GM19239 (cell line): Measurements from ENCODE around the gene UBE2J1.
"Not testable (repeated sequence)": the region's sequence is repeated elsewhere in the genome, so short reads cannot be mapped to it uniquely, and the experiment has no call there.

Source experiments
- DNase-seq: peaks from one replicate; pipeline ENCODE4 v3.0.0; 2011; ENCODE audit warnings: low spot score; ENCODE audit not compliant: insufficient read length
- FAIRE-seq: peaks from 2 replicates; lab custom pipeline; 2011; peaks lifted over from hg19 to GRCh38; lab: Jason Lieb, UNC

UBE2J1 gene, protein sequence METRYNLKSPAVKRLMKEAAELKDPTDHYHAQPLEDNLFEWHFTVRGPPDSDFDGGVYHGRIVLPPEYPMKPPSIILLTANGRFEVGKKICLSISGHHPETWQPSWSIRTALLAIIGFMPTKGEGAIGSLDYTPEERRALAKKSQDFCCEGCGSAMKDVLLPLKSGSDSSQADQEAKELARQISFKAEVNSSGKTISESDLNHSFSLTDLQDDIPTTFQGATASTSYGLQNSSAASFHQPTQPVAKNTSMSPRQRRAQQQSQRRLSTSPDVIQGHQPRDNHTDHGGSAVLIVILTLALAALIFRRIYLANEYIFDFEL

DNA sequence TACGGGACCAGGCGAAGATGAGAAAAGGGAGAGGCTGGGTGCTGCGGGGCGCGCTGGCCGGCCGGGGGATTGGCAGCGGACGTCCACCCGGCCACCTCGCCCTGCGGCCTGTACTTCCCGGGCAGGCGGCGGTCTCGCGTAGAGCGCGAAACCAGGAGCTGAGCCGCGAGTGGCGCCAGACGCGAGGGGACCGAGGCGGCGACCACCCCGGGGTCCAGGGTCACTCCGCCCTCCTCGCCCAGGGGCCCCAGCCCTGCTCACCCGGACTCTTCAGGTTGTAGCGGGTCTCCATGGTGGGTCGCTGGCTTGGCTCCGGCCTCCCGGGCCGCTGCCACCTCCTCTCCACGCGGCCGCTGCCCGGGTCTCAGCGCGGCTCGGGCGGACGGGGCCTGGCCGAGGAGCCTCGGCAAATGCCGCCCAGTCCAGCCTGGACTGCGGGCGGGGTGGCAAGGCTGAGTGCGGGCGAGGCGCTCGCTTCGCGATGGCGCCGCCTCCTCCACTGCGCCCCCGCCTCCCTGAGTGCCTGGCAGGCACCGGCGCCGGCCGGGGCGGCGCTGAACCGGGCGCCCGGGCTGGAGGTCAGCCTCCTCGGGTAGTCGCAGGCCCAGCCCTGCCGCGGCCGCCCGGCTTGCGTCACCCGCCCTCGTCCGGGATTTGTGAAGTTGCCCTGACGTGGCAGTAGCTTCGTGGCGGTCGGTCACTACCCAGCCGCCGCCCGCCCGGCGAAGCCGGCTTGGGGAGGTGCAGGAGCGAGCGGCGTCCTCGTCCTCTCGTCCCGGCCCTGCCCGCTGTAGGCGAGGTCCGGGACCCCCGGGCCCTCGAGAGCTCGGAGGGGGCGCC is at the start of gene UBE2J1:
Gene UBE2J1 (minus strand): TSS at position 445 of the 840 bp plus-strand sequence. CDS start 153 bp downstream, at position 292.
- peak; percentile 48 for FAIRE-seq

DNA sequence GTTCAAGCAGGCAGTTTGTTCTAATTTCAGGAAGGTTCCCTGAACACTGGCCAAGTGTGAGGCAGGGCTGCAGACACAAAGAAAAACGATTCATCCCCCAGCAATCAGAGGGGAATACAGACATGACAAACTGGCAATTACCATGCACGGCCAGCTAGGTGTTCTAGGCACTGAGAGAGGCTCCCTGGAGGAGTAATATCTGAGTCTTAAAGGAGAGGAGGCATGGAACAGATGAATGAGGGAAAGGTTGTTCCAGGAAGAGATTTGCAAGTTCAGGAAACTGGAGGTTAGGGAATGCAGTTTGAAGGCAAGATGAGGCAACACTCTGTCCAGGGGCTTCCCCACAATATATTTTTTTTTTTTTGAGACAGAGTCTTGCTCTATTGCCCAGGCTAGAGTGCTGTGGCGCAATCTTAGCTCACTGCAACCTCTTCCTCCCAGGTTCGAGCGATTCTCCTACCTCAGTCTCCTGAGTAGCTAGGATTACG is 48.4 kb upstream of the UBE2J1 start:
- DNase-seq: no peak
- no peak for FAIRE-seq

More for the DNA sequence above, at the start of gene UBE2J1:
- DNase-seq: no peak

DNA sequence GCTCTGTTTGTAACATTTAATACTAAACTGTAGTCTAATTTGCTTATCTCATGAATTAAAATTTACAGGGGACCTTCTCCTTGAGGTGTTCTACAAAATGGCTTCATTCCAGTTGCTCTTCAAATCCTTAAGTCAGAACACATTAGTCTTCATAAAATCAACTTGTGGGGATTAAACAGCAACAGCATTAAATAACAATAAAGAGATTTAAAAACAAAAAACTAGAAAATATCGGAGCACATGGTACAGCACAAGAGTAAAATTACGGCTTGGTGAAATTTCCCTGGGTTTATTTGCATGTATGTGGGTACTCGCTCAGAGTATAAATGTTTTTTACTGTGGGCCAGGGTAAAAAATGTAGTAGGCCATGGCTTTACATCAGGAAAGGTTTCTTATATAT is 47.5 kb upstream of the UBE2J1 start:
- no peak for DNase-seq
- FAIRE-seq: no peak

DNA sequence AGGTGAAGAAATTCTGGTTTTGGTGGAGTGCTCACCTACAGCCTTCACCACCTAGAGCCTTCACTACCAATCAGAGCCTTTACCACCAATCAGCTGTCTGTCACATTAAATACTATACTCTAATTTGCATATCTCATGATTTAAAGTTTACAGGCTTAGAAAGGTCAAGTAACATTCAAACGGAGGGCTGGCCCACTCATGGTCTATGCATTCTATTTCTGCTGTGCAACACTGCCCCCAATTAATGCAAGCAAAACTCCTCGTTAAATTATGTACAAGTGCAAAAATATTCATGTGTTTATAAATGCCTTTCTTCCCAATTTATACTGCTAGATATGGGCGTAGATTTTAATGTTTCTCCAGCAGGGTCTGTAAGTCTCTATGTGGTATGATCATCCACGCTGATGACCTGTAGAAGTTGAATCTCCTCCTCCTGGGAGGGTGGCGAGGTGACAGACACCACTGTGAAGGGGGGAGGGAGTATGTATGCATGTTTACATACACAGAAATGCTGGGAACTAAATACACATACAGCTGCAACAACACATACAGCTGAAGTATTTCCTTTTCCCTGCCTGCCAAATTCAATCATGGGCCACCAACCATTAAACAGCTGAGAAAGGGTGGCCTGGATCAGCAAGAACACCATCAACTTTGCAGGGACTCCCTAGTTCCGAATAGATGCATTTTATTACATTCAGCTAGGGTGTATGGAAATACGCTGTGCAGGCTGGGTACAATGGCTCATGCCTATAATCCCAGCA is 46.4 kb upstream of the UBE2J1 start:
- FAIRE-seq (no peak), DNase-seq (no peak)

DNA sequence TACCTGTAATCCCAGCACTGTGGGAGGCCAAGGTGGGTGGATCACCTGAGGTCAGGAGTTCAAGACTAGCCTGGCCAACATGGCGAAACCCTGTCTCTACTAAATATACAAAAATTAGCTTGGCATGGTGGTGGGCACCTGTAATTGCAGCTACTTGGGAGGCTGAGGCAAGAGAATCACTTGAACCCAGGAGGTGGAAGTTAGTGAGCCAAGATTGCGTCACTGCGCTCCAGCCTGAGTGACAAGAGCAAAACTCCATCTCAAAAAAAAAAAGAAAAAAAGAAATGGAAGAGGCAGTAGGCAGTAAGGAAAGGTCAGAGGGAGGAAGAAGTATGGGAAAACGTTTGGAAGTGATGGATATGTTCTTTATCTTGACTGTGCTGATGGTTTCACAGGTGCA is 45.4 kb upstream of the UBE2J1 start:
- not testable (repeated sequence) for FAIRE-seq, DNase-seq

DNA sequence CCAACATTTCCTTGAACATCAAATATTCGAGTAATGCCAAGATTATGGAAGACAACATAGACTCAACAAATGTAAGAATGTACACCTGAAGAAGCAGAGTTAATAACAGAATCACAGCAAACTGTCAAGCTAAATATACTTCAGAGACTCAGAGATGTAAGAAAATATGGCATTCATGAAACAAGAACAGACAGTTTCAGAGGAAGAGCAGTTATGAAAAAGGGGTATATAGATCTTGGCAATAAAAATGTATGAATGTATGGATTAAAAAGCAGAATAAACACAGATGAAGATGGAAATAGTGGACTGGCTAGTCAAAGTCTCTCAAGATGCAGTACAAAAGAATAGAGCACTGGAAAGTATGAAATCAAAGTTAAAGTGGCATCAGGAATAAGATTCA is 41.1 kb upstream of the UBE2J1 start:
- FAIRE-seq: no peak
- no peak for DNase-seq

DNA sequence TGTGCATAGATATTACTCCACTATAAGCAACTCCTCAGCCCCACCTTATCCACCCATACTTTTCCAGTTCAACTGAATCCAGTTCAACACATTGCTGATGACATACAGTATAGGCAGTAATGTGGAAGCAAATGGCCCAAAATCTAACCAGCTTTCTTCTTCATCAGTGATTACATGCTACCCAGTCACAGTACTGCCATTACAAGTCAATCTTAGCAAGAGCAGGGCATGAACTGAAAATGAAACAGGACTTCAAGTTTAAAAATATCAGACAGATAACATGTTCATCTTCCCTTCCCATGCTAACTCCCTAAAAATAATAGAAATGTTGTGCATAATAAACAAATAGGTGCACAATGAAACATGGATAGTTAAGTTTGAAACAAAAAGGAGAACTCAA is 40.3 kb upstream of the UBE2J1 start:
- DNase-seq: no peak
- peak; percentile 54 for FAIRE-seq

DNA sequence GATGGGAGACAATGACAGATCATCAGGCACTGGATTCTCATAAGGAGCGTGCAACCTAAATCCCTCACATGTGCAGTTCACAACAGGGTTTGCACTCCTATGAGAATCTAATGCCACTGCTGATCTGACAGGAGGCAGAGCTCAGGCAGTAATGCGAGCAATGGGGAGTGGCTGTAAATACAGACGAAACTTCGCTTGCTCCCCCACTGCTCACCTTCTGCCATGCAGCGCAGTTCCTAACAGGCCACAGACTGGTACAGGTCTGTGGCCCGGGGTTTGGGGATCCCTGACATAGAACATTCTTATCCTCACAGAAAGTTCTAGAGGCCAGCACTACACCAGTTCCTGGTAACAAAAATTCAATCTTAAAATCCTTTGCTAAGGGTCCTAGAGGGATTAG is 36.3 kb upstream of the UBE2J1 start:
- FAIRE-seq: no peak

DNA sequence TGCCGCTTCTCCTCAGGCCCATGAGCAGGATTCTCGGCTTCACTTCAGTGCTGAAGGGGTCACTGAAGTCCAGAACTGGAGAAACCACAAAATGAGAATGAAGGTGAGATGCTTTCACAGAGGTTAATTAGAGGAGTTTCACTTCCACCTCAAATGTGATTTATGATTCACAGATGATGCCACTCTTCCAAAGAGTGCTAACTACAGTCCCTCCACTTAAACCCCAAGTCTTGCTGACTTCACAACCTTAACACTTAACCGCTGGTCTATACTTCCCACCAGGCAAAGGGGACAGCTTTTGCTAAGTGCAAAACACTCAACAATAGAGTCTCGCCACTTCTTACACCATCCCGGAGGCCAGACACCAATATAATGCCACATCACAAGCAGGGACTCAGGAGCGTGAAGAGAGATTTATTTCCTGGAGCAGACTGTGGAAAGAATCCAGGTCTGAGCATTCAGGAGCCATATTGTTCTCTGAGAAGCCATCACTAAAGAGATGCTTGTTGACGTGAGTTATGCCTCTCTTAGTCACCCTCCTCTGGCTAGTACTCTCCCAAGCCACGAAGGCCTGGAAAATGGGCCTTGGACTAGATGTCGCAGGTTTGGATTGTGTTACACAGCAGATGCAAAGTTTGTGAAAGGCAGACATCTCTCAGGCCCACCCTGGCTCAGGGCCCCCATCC is 35.1 kb upstream of the UBE2J1 start:
- DNase-seq: peak; percentile 43
- FAIRE-seq: peak; percentile 95

More for the DNA sequence above, 36.3 kb upstream of the UBE2J1 start:
- no peak for DNase-seq

DNA sequence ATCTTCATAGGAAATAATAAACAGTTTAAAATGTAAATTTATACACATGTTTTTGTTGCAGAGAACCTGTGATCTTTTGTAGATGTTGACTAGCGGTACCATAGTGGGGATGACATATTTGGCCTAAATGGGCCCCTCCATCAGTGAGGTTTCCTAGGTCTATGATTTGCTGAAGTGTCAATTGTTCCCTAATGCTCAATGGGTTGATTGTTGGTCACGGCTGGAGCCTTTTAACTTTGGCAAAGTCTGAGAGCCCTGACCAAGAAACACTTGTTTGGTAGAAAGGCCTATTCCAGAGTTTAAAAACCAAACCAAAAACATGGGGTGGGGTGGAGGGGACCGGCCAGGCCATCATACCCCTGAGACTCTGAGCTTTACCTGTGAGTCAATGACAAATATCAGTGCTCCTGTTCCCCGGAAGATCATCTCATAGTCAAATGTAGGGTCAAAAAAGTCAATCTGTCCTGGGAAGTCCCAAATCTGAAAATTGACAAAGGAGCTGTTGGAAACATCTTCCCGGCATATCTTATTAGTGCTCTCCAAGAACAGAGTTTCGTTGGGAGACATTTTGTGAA is 34.5 kb upstream of the UBE2J1 start:
- no peak for FAIRE-seq
- no peak for DNase-seq

DNA sequence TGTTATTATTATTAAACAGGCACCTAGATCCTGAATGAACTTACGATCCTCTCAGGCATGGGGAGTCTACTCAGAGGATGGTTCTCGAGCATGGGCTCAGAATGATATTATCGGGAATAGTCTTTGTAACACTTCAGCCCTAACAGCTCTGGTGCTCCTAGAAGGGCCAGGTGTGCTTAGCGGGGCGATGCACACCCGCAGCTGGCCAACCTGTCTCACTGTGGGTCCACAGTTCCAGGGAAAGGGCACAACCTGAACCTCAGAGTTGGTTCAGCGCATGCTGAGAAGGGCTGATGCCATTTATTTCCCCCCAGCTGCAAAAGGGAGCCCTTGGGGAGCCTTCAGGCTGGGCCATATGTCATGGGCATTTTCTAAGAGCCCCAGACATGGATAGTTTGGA is 33.3 kb upstream of the UBE2J1 start:
- FAIRE-seq: no peak

DNA sequence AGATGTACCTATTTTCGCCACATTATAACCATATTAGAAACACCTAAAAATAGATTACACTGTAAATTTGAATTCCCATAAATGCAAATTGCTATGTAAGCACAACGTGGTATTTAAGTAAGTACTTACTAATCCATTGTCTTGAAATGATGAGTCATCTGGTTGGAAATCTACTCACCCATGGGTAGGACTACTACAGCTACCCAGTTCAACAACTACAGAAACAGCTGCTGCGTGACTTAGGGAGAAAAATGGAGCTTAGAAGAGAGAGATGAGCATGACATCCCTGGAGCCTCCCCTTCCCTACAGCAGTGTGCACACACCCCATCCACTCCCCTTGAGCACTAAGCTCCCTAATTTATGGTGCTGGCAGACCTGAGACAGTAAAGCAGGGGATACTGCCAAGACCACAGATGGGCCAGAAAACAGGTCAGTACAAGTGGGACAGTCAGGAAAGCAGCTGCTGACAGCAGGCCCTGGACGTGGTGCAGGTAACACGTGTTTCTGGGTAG is 32.7 kb upstream of the UBE2J1 start:
- DNase-seq (no peak), FAIRE-seq (peak; percentile 53)

More for the DNA sequence above, 33.3 kb upstream of the UBE2J1 start:
- DNase-seq: no peak

DNA sequence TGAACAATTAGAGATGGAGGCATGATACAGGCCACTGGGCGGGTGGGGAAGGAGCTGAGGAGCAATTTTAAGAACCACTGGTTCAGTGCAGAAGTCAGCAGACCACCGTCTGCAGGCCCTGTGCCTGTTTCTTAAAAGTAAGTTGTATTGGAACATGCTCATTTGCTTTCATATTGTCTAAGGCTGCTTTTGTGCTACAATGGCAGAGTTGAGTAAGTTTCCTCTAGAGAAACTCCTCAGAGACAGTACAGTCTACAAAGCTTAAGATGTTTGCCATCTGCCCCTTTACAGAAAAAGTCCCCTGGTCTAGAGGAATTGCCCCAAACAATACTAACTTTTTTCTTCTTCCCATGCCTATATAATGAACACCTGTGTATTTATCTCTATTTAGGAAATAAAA is 28.5 kb upstream of the UBE2J1 start:
- FAIRE-seq: no peak

DNA sequence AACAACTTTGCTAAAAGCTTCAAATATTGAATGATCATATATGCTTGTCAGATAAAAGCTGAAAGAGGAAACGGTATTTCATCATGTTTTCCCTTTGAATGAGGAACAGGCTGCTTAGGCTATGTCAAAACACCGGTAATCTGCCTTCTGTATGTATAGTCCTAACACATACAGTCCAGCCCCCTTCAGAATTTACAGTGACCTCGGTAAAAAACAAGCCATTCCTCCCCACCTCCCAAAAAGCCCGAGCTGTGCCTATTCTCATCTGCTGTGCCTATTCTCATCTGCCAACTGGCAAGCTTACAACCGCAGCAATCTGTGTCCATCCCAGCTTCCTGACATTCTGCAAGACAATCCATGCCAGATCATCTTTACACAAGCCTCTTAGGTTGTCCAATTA is 26.8 kb upstream of the UBE2J1 start:
- DNase-seq (no peak), FAIRE-seq (no peak)

More for the DNA sequence above, 28.5 kb upstream of the UBE2J1 start:
- no peak for DNase-seq

DNA sequence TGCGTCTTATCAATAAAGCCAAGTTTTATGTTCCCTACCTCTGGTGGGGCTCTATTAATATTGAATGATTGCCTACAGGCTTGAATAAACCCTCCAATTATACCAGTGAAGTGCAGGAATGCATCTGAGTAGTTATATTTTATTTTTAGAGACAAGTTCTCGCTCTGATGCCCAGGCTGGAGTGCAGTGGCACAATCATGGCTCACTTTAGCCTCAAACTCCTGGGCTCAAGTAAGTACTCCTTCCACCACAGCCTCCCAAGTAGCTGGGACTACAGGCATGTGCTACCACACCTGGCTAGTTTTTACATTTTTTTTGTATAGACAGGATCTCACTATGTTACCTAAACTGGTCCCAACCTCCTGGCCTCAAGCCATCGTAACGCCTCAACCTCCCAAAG is 26.1 kb upstream of the UBE2J1 start:
- DNase-seq (no peak), FAIRE-seq (no peak)

DNA sequence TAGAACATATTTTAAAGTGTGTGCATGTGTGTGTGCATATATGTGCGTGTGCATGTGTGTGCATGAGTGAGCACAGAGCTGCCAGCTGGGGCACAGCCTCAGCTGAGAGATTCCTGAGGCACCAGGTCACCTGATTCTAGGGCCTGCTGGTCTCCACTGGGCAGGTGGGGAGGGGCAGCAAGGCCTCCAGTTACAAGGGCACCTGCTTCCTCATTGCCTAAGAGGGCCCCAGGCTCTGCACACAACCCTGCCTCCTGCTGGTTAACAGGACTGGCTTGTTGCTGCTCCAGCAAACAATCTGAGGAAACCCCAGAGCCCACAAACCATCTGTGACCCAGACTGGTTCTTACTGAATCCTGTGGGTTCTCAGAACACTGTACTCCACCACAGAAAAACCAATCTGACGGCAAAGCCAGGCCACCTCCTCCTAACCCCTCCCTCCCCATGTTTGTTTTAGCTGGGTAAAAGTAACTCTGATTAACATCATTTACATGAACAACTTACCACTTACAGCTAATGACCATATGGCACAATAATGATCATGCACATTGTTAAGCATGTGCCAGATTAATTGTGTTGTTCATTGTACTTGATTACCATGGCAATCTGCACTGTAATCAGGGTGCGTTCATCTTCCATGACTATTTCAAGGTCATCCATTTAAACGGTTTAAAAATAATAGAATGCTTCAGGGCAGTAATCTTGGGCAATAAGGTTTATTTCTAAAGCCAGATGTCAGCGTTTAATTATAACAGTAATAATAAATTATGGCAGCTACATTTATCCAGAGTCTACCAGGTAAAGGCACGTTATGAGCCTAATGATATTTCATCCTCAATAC is 23.1 kb upstream of the UBE2J1 start:
- FAIRE-seq: peak; percentile 97
- DNase-seq: no peak

DNA sequence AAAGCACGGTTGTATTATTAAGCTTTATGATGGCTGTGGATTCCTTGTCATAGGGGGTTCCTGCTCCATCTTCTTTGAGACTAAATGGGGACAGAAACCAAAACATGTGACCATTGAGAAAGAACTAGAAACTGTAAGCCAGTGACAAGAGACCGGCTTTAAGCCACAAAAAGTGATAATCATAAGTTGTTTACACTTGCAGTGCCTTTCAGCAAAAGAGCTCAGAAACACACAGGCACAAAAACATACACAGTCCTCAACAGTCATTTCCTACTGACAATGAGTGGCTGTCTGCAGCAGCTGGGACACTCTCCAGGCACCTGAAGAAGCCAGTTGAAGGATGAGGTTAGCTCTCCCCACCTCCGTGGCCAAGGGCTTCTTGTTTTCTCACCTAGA is 20.0 kb upstream of the UBE2J1 start:
- DNase-seq (no peak), FAIRE-seq (no peak)

DNA sequence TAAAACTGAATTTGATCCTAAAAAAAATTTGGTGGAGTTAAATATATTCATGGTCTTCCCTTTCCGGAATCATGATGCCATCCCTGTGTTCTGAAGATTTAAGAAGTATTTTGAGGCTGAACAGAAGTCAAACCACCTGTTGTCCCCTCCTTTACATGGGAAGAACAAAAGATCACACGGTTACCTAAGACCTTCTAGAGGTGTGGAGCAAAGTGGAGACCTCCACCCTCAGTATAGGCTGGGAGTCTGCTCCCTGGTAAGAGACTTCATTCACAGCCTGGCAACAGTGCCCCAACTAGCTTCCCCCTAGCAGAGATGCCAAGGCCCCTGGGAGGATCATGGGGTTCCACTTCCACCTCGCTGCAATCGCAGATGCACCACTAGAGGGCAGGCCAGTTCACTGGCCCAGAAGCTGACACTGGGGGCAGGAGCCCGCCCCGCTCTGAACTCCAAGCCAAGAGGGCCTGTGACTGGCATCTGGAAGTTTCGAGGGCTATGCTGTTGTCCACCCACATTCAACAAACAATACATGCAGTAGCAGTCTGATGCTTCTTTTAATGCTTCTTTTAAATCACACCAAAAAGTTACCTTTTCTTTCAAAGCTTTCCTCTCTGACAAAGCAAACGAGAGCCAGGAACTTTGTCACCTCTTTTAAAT is 19.5 kb upstream of the UBE2J1 start:
- FAIRE-seq (peak; percentile 94), DNase-seq (no peak)
